Smooth muscle cell (in vitro differentiated cells): Measurements from ENCODE around the gene IL1RAPL2. TPM values are rescaled to one million over a fixed set of nuclear protein-coding genes. Genes with fewer than 3 reads are reported as not detected.

ENCODE experiments used
- DNase-seq: peaks from one replicate; lab custom pipeline; 2025; ENCODE audit not compliant: unreplicated experiment; lab: John Stamatoyannopoulos, UW
- H2AFZ ChIP-seq: fragments of 200-600 bp; sonication (generic); 2 replicates; pipeline ENCODE4 v1.6.0; 2016; ENCODE audit warnings: antibody characterized with exemption, low read depth, mild to moderate bottlenecking
- H3F3A ChIP-seq: fragments of 200-600 bp; sonication (generic); 2 replicates; pipeline ENCODE4 v1.6.0; 2017; ENCODE audit warnings: antibody characterized with exemption, low read depth
- H3K27ac ChIP-seq: fragments of 200-600 bp; sonication (generic); 2 replicates; pipeline ENCODE4 v1.5.1; 2016; ENCODE audit warnings: low read depth, mild to moderate bottlenecking
- H3K27me3 ChIP-seq: fragments of 200-600 bp; sonication (generic); 2 replicates; pipeline ENCODE4 v1.6.1; 2016; ENCODE audit warnings: low read depth, mild to moderate bottlenecking
- H3K36me3 ChIP-seq: fragments of 200-600 bp; sonication (generic); 2 replicates; pipeline ENCODE4 v1.5.1; 2016; ENCODE audit warnings: low read depth
- H3K4me1 ChIP-seq: fragments of 200-600 bp; sonication (generic); 2 replicates; pipeline ENCODE4 v1.5.1; 2016; ENCODE audit warnings: low read depth
- H3K4me2 ChIP-seq: fragments of 200-600 bp; sonication (generic); 2 replicates; pipeline ENCODE4 v1.6.0; 2016; ENCODE audit warnings: mild to moderate bottlenecking
- H3K4me3 ChIP-seq: fragments of 200-600 bp; sonication (generic); 2 replicates; pipeline ENCODE4 v1.5.1; 2016; ENCODE audit warnings: mild to moderate bottlenecking
- H3K79me2 ChIP-seq: fragments of 200-600 bp; sonication (generic); 2 replicates; pipeline ENCODE4 v1.6.0; 2016; ENCODE audit warnings: low read depth, mild to moderate bottlenecking
- H3K9ac ChIP-seq: fragments of 200-600 bp; sonication (generic); 2 replicates; pipeline ENCODE4 v1.6.0; 2016; ENCODE audit warnings: low read depth
- H3K9me3 ChIP-seq: fragments of 200-600 bp; sonication (generic); replicated peaks from 2 replicates; pipeline ENCODE4 v1.5.1; 2016; ENCODE audit warnings: low read depth
- H4K20me1 ChIP-seq: fragments of 200-600 bp; sonication (generic); 2 replicates; pipeline ENCODE4 v1.6.0; 2016; ENCODE audit warnings: low read depth
- WGBS: methylation state at CpG from one replicate; pipeline ENCODE4 v1.1.7; 2016; ENCODE audit warnings: low lambda C conversion rate; 5-methylcytosine and 5-hydroxymethylcytosine counted together
- polyA plus RNA-seq: library from polyadenylated mRNA; unstranded; fragments of >200 nt; fragmentation: Nextera tagmentation; extraction: Ambion mirVana; gene quantifications from 2 replicates; pipeline ENCODE4 v1.2.1, GENCODE V29; 2016
- total RNA-seq: library from RNA; depleted of rRNA; stranded (reverse); fragments of >200 nt; gene quantifications from 2 replicates; pipeline ENCODE4 v1.2.3, GENCODE V29; 2014
- TF ChIP-seq, protein P1 (sequence below): fragments of 200-600 bp; sonication (generic); IDR thresholded peaks from 2 replicates; pipeline ENCODE4 v1.5.1; 2017; ENCODE audit warnings: borderline replicate concordance, mild to moderate bottlenecking, antibody characterized with exemption; ENCODE audit not compliant: insufficient read depth, poor library complexity, severe bottlenecking

IL1RAPL2 gene
- total and polyA plus RNA-seq, 2 experiments from 2014 or later: not detected

GRCh38 chrX:104679175-104679574 is 113.2 kb downstream of the IL1RAPL2 start:
- no peak overlapping the region for H3K4me2 ChIP-seq
- DNase-seq: no peak
- H3F3A ChIP-seq: no peaks in the 10 kb centered on the region
- TF ChIP-seq, protein P1, sequence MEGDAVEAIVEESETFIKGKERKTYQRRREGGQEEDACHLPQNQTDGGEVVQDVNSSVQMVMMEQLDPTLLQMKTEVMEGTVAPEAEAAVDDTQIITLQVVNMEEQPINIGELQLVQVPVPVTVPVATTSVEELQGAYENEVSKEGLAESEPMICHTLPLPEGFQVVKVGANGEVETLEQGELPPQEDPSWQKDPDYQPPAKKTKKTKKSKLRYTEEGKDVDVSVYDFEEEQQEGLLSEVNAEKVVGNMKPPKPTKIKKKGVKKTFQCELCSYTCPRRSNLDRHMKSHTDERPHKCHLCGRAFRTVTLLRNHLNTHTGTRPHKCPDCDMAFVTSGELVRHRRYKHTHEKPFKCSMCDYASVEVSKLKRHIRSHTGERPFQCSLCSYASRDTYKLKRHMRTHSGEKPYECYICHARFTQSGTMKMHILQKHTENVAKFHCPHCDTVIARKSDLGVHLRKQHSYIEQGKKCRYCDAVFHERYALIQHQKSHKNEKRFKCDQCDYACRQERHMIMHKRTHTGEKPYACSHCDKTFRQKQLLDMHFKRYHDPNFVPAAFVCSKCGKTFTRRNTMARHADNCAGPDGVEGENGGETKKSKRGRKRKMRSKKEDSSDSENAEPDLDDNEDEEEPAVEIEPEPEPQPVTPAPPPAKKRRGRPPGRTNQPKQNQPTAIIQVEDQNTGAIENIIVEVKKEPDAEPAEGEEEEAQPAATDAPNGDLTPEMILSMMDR: no peak
- H3K4me3 ChIP-seq: no peak overlapping the region
- H3K9ac ChIP-seq: no peak overlapping the region
- H3K79me2 ChIP-seq: no peaks in the 10 kb centered on the region
- no peaks in the 10 kb centered on the region for H3K36me3 ChIP-seq
- 73% methylated on average over 2 of the region's 2 CpGs for WGBS
- no peaks in the 10 kb centered on the region for H3K9me3 ChIP-seq
- H3K4me1 ChIP-seq: no peaks in the 10 kb centered on the region
- no peak overlapping the region for H2AFZ ChIP-seq
- no peaks in the 10 kb centered on the region for H3K27me3 ChIP-seq
- H3K27ac ChIP-seq: no peak overlapping the region
- H4K20me1 ChIP-seq: no peaks in the 10 kb centered on the region

DNA sequence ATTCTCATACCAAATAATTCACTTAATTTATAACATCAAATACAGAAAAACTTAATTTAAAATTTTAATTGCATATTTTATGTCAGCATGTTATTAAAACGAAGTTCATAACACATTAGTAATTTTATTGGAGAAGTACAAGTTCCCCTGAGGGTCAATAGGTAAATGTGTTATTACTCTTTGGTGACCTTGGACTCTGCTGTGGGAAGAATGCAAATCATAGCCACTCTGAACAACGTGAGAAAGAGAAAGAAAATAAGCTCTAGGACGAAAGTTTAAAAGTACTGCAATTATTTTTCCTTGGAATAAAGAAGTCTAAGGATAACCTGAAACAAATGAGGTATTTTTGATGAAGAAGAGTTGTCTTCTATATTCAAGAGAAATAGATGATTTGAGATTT is 115.2 kb downstream of the IL1RAPL2 start:
- H3K4me2 ChIP-seq: no peak overlapping the region
- no peak overlapping the region for H3K4me3 ChIP-seq
- H2AFZ ChIP-seq: no peak overlapping the region
- no peaks in the 10 kb centered on the region for H4K20me1 ChIP-seq
- H3K36me3 ChIP-seq: no peaks in the 10 kb centered on the region
- H3K79me2 ChIP-seq: no peaks in the 10 kb centered on the region
- no peak overlapping the region for H3K27ac ChIP-seq
- TF ChIP-seq, protein P1: no peak
- no peaks in the 10 kb centered on the region for H3F3A ChIP-seq
- 49% methylated on average over 3 of the region's 3 CpGs for WGBS
- H3K27me3 ChIP-seq: no peaks in the 10 kb centered on the region
- H3K4me1 ChIP-seq: no peaks in the 10 kb centered on the region
- H3K9ac ChIP-seq: no peak overlapping the region
- no peak for DNase-seq
- H3K9me3 ChIP-seq: no peaks in the 10 kb centered on the region

DNA sequence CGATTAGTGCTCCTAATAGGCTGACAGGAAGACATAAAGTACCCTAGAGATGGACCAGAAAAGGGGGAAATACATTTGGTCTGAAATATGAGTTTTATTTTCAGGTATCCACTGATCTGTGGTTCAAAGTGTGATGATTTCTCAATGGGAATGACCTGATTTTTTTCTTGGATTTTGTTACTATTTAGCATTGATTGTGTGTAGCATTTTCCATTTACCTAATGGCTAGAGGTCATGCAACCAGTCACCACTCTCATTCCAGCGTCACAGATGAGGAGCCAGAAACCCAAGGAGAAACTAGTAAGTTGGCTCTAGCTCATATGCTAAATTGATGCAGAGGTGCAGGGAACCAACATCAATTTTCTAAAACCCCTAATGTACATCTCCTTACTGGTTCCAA is 118.1 kb downstream of the IL1RAPL2 start:
- Histone ChIP-seq H3K9ac (no peak overlapping the region), H3K4me3 (no peak overlapping the region), H2AFZ (no peak overlapping the region), H3K4me1 (no peaks in the 10 kb centered on the region), H3K27me3 (no peaks in the 10 kb centered on the region), H3K9me3 (no peaks in the 10 kb centered on the region), H3F3A (no peaks in the 10 kb centered on the region), H4K20me1 (no peaks in the 10 kb centered on the region), H3K4me2 (no peak overlapping the region), H3K27ac (no peak overlapping the region), H3K79me2 (no peaks in the 10 kb centered on the region), H3K36me3 (no peaks in the 10 kb centered on the region)
- WGBS: 61% methylated on average over 2 of the region's 2 CpGs
- DNase-seq: no peak
- TF ChIP-seq, protein P1: no peak

DNA sequence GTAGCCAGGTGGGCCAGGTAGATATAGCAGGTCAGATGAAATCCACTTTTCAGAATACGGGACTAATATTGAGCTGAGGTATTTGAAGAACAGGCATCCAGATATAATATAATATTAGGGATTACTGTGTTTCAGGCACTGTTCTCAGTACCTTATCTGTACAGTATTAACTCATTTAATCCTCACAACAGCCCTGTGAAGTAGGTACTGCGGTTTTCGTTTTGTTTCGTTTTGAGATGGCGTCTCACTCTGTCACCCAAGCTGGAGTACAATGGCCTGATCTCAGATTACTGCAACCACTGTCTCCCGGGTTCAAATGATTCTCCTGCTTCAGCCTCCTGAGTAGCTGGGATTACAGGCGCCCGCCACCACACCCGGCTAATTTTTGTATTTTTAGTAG is 129.6 kb downstream of the IL1RAPL2 start:
- H3K9me3 ChIP-seq: no peaks in the 10 kb centered on the region
- H2AFZ ChIP-seq: no peak overlapping the region
- no peak for DNase-seq
- no peak overlapping the region for H3K27ac ChIP-seq
- H4K20me1 ChIP-seq: no peaks in the 10 kb centered on the region
- no peaks in the 10 kb centered on the region for H3F3A ChIP-seq
- no peaks in the 10 kb centered on the region for H3K79me2 ChIP-seq
- TF ChIP-seq, protein P1: no peak
- H3K4me1 ChIP-seq: no peaks in the 10 kb centered on the region
- H3K4me2 ChIP-seq: no peak overlapping the region
- 85% methylated on average over 9 of the region's 9 CpGs for WGBS
- H3K27me3 ChIP-seq: no peaks in the 10 kb centered on the region
- H3K4me3 ChIP-seq: no peak overlapping the region
- H3K36me3 ChIP-seq: no peaks in the 10 kb centered on the region
- no peak overlapping the region for H3K9ac ChIP-seq
